Lung (tissue), 13 donors: ENCODE data around the gene SERINC3. TPM values are rescaled to one million over a fixed set of nuclear protein-coding genes. Genes with fewer than 3 reads are reported as not detected.

ENCODE experiments used
- ATAC-seq: fragments of 200-7000 bp; cut with Tn5 transposase; one replicate; pipeline ENCODE4 v1.9.1; 2020; ENCODE audit warnings: moderate number of reproducible peaks; ENCODE audit not compliant: insufficient read depth, low FRiP score
- DNase-seq, 3 donors: peaks; one replicate each; pipeline ENCODE4 v3.0.0-alpha.2; 2013 to 2017
- H3K27ac ChIP-seq, 2 donors: one replicate each; pipeline ENCODE4 v1.5.1; 2013; ENCODE audit warnings: mild to moderate bottlenecking in 2 of 2, moderate library complexity in 2 of 2, control low read depth in 1 of 2, inconsistent platforms in 1 of 2, low read depth in 1 of 2, low read length in 1 of 2
- H3K27me3 ChIP-seq, 3 donors: one replicate each; pipeline ENCODE4 v1.5.1; 2013; ENCODE audit warnings: low read length in 2 of 3; ENCODE audit not compliant: control insufficient read depth in 3 of 3, insufficient read depth in 3 of 3
- H3K36me3 ChIP-seq, 4 donors: one replicate each; pipeline ENCODE4 v1.5.1; 2013; ENCODE audit warnings: low read length in 4 of 4, mild to moderate bottlenecking in 1 of 4, moderate library complexity in 1 of 4; ENCODE audit not compliant: control insufficient read depth in 4 of 4, insufficient read depth in 4 of 4
- H3K4me1 ChIP-seq, 5 donors: one replicate each; pipeline ENCODE4 v1.5.1; 2013; ENCODE audit warnings: low read length in 5 of 5, mild to moderate bottlenecking in 2 of 5, moderate library complexity in 1 of 5; ENCODE audit not compliant: control insufficient read depth in 5 of 5, insufficient read depth in 5 of 5
- H3K4me3 ChIP-seq: one replicate; pipeline ENCODE4 v1.5.1; 2013; ENCODE audit warnings: mild to moderate bottlenecking, control low read depth, moderate library complexity
- H3K9ac ChIP-seq, 2 donors: one replicate each; pipeline ENCODE4 v1.5.1; 2013; ENCODE audit warnings: low read length in 2 of 2, control low read depth in 1 of 2; ENCODE audit not compliant: insufficient read depth in 1 of 2
- H3K9me3 ChIP-seq, 4 donors: one replicate each; pipeline ENCODE4 v1.5.1; 2013; ENCODE audit warnings: low read length in 3 of 4, mild to moderate bottlenecking in 1 of 4, moderate library complexity in 1 of 4; ENCODE audit not compliant: control insufficient read depth in 4 of 4, insufficient read depth in 3 of 4
- WGBS, 2 donors: extraction: QIAGEN DNeasy Blood & Tissue Kit; methylation state at CpG; one replicate each; pipeline ENCODE4 v1.1.7; 2013; 5-methylcytosine and 5-hydroxymethylcytosine counted together
- polyA plus RNA-seq, 2 donors: library from polyadenylated mRNA; stranded (reverse); fragments of 200-250 nt; gene quantifications; one replicate each; pipeline ENCODE4 v1.2.1, GENCODE V29; 2013
- small RNA-seq: library from RNA; depleted of rRNA; stranded (forward); fragments of <200 nt; gene quantifications from one replicate; pipeline ENCODE3, GENCODE V24; 2014; ENCODE audit warnings: low replicate concordance
- total RNA-seq, 2 donors: library from RNA; depleted of rRNA in 1 of 2; stranded (reverse); fragments of >200 nt in 1 of 2; gene quantifications; one replicate each; pipeline ENCODE4 v1.2.1, GENCODE V29; 2014 to 2021
- TF ChIP-seq, protein P1 (sequence below): IDR thresholded peaks from 2 replicates; pipeline ENCODE4 v1.5.1; 2012; ENCODE audit warnings: mild to moderate bottlenecking; ENCODE audit errors: control extremely low read depth, extremely low read depth
- donor health status: control.
- donor health status: control.
- donor health status: Bipolar disorder and iron deficiency.
- donor health status: healthy.
- donor health status: DM: yes; HTN: yes; CAD: no.

The SERINC3 gene
- total and polyA plus RNA-seq, 4 donors = 36.7 to 83.9 (median 76.3) TPM

GRCh38 chr20:44447827-44448419 is 73.9 kb downstream of the SERINC3 start:
- TF ChIP-seq, protein P1, sequence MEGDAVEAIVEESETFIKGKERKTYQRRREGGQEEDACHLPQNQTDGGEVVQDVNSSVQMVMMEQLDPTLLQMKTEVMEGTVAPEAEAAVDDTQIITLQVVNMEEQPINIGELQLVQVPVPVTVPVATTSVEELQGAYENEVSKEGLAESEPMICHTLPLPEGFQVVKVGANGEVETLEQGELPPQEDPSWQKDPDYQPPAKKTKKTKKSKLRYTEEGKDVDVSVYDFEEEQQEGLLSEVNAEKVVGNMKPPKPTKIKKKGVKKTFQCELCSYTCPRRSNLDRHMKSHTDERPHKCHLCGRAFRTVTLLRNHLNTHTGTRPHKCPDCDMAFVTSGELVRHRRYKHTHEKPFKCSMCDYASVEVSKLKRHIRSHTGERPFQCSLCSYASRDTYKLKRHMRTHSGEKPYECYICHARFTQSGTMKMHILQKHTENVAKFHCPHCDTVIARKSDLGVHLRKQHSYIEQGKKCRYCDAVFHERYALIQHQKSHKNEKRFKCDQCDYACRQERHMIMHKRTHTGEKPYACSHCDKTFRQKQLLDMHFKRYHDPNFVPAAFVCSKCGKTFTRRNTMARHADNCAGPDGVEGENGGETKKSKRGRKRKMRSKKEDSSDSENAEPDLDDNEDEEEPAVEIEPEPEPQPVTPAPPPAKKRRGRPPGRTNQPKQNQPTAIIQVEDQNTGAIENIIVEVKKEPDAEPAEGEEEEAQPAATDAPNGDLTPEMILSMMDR = no peak
- Histone ChIP-seq H3K4me1 (peaks cover 0 to 19% (median 7%) of the 10 kb centered on the region in 5 donors), H3K9ac (no peak overlapping the region), H3K27ac (no peak overlapping the region), H3K27me3 (no peaks in the 10 kb centered on the region), H3K9me3 (no peaks in the 10 kb centered on the region), H3K4me3 (no peak overlapping the region), H3K36me3 (no peaks in the 10 kb centered on the region)
- DNase-seq (no peak), ATAC-seq (no peak)
- WGBS, 2 donors = 89 to 90% methylated on average over 3 of the region's 3 CpGs

Small RNA genes within 50 kb of the gene (small RNA-seq; reads per million reads assigned to genes)
- gene RPL37AP1 = 0.79 reads per million, percentile 76 among the genes with 10 or more reads in this experiment

Other genes with a start within 250 kb of the SERINC3 start
- gene FITM2, start 210.9 kb downstream of the SERINC3 start, total RNA-seq = 10 to 100 TPM; 10.8 to 19.7 TPM
- gene FITM2, start 210.9 kb downstream of the SERINC3 start, polyA plus RNA-seq = 1 to 10 TPM; 2.7 to 5.1 TPM
- gene R3HDML, start 185.0 kb downstream of the SERINC3 start, total RNA-seq = not detected
- gene R3HDML, start 185.0 kb downstream of the SERINC3 start, polyA plus RNA-seq = not detected
- gene HNF4A, start 166.4 kb downstream of the SERINC3 start, total RNA-seq = 1 to 10 TPM in 1 of 2 donors, under 1 TPM in 1; 0.67 to 1.3 TPM
- gene HNF4A, start 166.4 kb downstream of the SERINC3 start, polyA plus RNA-seq = under 1 TPM; 0.14 TPM
- 10 to 100 TPM in 1 of 2 donors, 1 to 10 TPM in 1; 7.0 to 13.8 TPM for gene TTPAL, start 46.2 kb downstream of the SERINC3 start, total RNA-seq
- gene TTPAL, start 46.2 kb downstream of the SERINC3 start, polyA plus RNA-seq = 1 to 10 TPM; 3.2 to 5.4 TPM
- gene PKIG, start 60.5 kb upstream of the SERINC3 start, total RNA-seq = 10 to 100 TPM; 45.7 to 62.7 TPM
- gene PKIG, start 60.5 kb upstream of the SERINC3 start, polyA plus RNA-seq = 10 to 100 TPM; 63.2 to 67.8 TPM
- 1 to 10 TPM; 6.2 to 9.8 TPM for gene ADA, start 129.6 kb upstream of the SERINC3 start, total RNA-seq
- 10 to 100 TPM in 1 of 2 donors, 1 to 10 TPM in 1; 4.2 to 55.2 TPM for gene ADA, start 129.6 kb upstream of the SERINC3 start, polyA plus RNA-seq
- gene CCN5, start 193.3 kb upstream of the SERINC3 start, total RNA-seq = 10 to 100 TPM in 1 of 2 donors, under 1 TPM in 1; 0.23 to 44.8 TPM
- 10 to 100 TPM; 24.1 to 92.1 TPM for gene CCN5, start 193.3 kb upstream of the SERINC3 start, polyA plus RNA-seq
- gene KCNK15, start 223.8 kb upstream of the SERINC3 start, total RNA-seq = 1 to 10 TPM in 1 of 2 donors, under 1 TPM in 1; 0.48 to 2.6 TPM
- 1 to 10 TPM in 1 of 2 donors, under 1 TPM in 1; 0.81 to 1.5 TPM for gene KCNK15, start 223.8 kb upstream of the SERINC3 start, polyA plus RNA-seq